Measurements from ENCODE around the gene PYY. TPM values are rescaled to one million over a fixed set of nuclear protein-coding genes. Genes with fewer than 3 reads are reported as not detected.
A peak's percentile ranks its signal among the peaks of the same experiment; 100 is the strongest.
"Not testable (repeated sequence)": the region's sequence is repeated elsewhere in the genome, so short reads cannot be mapped to it uniquely, and the experiment has no call there.

The PYY gene
- total RNA-seq, 5 donors from 2014 or later (not counting 1 experiment from before 2014, with no cell fraction given), result not detected

DNA sequence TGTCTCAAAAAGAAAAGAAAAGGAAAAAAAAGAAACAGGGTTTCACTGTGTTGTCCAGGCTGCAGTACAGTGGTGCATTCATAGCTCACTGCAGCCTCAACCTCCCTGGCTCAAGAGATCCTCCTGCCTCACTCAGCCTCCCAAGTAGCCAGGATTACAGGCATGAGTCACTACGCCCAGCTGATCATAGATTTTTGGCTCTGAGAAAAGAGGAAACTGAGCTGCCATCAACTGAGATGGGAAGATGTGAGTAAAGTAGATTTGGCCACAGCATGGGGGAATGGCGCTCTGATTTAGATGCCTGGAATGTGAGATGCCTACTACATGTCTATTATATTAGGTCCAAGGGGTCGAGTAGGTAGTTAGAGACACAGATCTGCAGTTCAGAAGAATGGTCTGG, 44.8 kb upstream of the PYY start:
- CTCF ChIA-PET, result interaction anchor here in 1 of 2 donors (0.6 kb wide), 1 partner anchor 19 kb away, joined by 3 read pairs; no protein-coding TSS in a partner anchor
- no peaks in the 10 kb centered on the region for H3K9me3 ChIP-seq
- H3K27ac Mint-ChIP-seq, result no peak overlapping the region
- POLR2A ChIA-PET, result interaction anchor here (0.6 kb wide), 2 partner anchors 13 to 144 kb away, joined by 3 to 4 read pairs; no protein-coding TSS in a partner anchor
- H3K36me3 ChIP-seq (ENCODE audit: control insufficient read depth in 2 of 2, extremely low read depth in 1 of 2, insufficient read depth in 1 of 2, low read length in 1 of 2), result no peaks in the 10 kb centered on the region
- H3K4me1 Mint-ChIP-seq, result peaks cover 0 to 8% (median 0%) of the 10 kb centered on the region in 3 donors
- peaks cover 0 to 9% of the 10 kb centered on the region in 2 experiments for H3K4me1 ChIP-seq (ENCODE audit: control insufficient read depth in 1 of 2, extremely low read depth in 1 of 2, insufficient read depth in 2 of 2, low read length in 2 of 2)
- ATAC-seq (replicated peaks in 1 of 4), result no peak
- DNase-seq, result no peak
- no peaks in the 10 kb centered on the region for H3K9me3 Mint-ChIP-seq
- no peak overlapping the region for H3K4me3 ChIP-seq (ENCODE audit: control insufficient read depth in 1 of 2, extremely low read depth in 1 of 2, low read length in 1 of 2)
- no peak overlapping the region for H3K4me3 Mint-ChIP-seq
- H3K36me3 Mint-ChIP-seq, result no peaks in the 10 kb centered on the region
- H3K27me3 ChIP-seq (replicated peaks in 1 of 2; ENCODE audit: control insufficient read depth in 2 of 2, extremely low read depth in 1 of 2, insufficient read depth in 2 of 2, low read length in 1 of 2), result peaks cover 0 to 53% of the 10 kb centered on the region in 2 experiments
- no peak overlapping the region for H3K27ac ChIP-seq (ENCODE audit: low read length)
- WGBS (ENCODE audit: insufficient coverage), result 100% methylated on average over 1 of the region's 3 CpGs
- H3K27me3 Mint-ChIP-seq, result peaks cover 7 to 19% of the 10 kb centered on the region in 2 donors

DNA sequence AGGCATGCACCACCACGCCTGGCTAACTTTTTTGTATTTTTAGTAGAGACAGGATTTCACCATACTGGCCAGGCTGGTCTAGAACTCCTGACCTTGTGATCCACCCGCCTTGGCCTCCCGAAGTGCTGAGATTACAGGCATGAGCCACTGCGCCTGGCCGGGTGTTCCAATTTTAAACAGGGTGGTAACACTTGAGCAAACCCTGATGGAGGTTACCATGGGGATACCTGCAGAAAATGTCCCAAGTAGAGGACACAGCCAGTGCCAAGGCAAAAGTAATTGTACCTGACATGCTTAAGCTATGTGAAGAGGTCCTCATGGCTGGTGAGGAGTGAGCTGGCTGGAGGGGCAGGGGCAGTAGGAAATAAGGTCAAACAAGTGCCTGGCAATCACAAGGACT, 43.4 kb upstream of the PYY start:
- H3K36me3 Mint-ChIP-seq; H3K27ac ChIP-seq (ENCODE audit: low read length); H3K4me3 Mint-ChIP-seq; H3K9me3 ChIP-seq; H3K27ac Mint-ChIP-seq; H3K4me3 ChIP-seq (ENCODE audit: control insufficient read depth in 1 of 2, extremely low read depth in 1 of 2, low read length in 1 of 2); H3K4me1 ChIP-seq (ENCODE audit: control insufficient read depth in 1 of 2, extremely low read depth in 1 of 2, insufficient read depth in 2 of 2, low read length in 2 of 2); POLR2A ChIA-PET; DNase-seq; H3K9me3 Mint-ChIP-seq; H3K4me1 Mint-ChIP-seq; H3K36me3 ChIP-seq (ENCODE audit: control insufficient read depth in 2 of 2, extremely low read depth in 1 of 2, insufficient read depth in 1 of 2, low read length in 1 of 2); ATAC-seq (replicated peaks in 1 of 4): not testable (repeated sequence)
- peaks cover 0 to 60% of the 10 kb centered on the region in 2 experiments for H3K27me3 ChIP-seq (replicated peaks in 1 of 2; ENCODE audit: control insufficient read depth in 2 of 2, extremely low read depth in 1 of 2, insufficient read depth in 2 of 2, low read length in 1 of 2)
- CTCF ChIA-PET, result interaction anchor here in 1 of 2 donors (0.7 kb wide), 1 partner anchor 119 kb away, joined by 3 read pairs; no protein-coding TSS in a partner anchor
- WGBS (ENCODE audit: insufficient coverage), result 91% methylated on average over 4 of the region's 5 CpGs
- peaks cover 7 to 19% of the 10 kb centered on the region in 2 donors for H3K27me3 Mint-ChIP-seq

DNA sequence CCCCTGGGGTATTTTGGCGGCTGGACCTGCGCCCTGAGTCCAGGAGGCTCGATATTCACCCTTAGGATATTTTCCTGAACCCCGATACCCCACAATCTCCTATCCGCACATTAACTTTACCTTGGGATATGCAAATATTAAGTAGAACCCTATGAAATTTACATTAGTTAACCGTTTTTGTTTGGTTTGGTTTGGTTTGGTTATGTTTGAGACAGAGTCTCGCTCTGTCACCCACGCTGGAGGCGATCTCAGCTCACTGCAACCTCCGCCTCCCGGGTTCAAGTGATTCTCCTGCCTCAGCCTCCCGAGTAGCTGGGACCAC, 41.4 kb upstream of the PYY start:
- Mint-ChIP-seq H3K27me3 (peaks cover 7 to 19% of the 10 kb centered on the region in 2 donors), H3K4me3 (no peak overlapping the region), H3K36me3 (no peaks in the 10 kb centered on the region), H3K4me1 (peaks cover 0 to 8% (median 0%) of the 10 kb centered on the region in 3 donors), H3K27ac (no peak overlapping the region), H3K9me3 (no peaks in the 10 kb centered on the region)
- H3K4me1 ChIP-seq (ENCODE audit: control insufficient read depth in 1 of 2, extremely low read depth in 1 of 2, insufficient read depth in 2 of 2, low read length in 2 of 2), result peaks cover 0 to 9% of the 10 kb centered on the region in 2 experiments
- POLR2A ChIA-PET, result no interaction called here
- ATAC-seq (replicated peaks in 1 of 4) (no peak), DNase-seq (no peak)
- peaks cover 0 to 50% of the 10 kb centered on the region in 2 experiments for H3K27me3 ChIP-seq (replicated peaks in 1 of 2; ENCODE audit: control insufficient read depth in 2 of 2, extremely low read depth in 1 of 2, insufficient read depth in 2 of 2, low read length in 1 of 2)
- CTCF ChIA-PET, result interaction anchor here in 1 of 2 donors (0.7 kb wide), 1 partner anchor 86 kb away, joined by 3 read pairs; no protein-coding TSS in a partner anchor
- WGBS (ENCODE audit: insufficient coverage), result no CpG with 5 or more reads among the region's 12 CpGs
- H3K27ac ChIP-seq (ENCODE audit: low read length), result no peak overlapping the region
- no peaks in the 10 kb centered on the region for H3K36me3 ChIP-seq (ENCODE audit: control insufficient read depth in 2 of 2, extremely low read depth in 1 of 2, insufficient read depth in 1 of 2, low read length in 1 of 2)
- no peak overlapping the region for H3K4me3 ChIP-seq (ENCODE audit: control insufficient read depth in 1 of 2, extremely low read depth in 1 of 2, low read length in 1 of 2)
- no peaks in the 10 kb centered on the region for H3K9me3 ChIP-seq

DNA sequence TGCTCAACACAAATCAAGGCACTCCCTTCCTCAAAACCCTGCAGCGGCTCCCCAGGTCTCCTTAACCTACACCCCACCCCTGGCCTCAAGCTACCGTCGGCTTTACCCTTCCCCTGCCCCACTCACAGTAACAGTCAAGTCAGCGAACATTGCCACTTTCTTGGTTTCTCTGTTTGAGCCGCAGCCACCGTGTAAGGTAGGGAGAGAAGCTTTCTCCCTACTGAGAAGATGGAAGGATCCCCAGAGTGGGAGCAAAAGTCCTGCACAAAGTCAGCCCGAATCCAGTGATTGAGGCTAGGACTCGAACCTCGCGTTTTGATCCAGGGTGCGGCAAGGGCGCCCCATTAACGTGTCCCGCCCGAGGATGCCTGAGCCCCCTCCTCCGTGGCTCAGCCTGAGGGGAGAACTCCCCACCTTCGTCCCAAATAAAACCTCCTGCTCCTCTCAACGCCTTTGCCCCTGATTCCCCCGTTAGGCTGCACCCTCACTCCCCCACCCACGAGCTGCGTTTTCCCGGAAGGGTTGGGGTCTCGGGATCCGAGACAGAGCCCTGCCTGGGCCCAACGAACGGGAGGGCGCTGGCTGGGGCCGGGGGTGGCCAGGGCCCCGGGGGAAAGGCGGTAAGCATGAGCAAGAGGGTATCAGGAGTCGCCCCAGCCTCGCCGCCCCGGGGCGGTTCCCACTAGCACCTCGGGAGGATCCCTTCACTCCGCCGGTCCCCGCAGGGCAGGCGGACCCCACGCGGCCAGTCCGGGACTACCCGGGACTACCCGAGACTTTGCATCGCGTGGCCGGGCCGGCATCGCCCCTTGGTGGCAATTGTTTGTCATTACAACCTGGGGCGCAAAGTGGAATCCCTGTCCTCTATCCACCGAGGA, 40.8 kb upstream of the PYY start:
- Histone ChIP-seq H3K9me3 (no peaks in the 10 kb centered on the region), H3K36me3 (ENCODE audit: control insufficient read depth in 2 of 2, extremely low read depth in 1 of 2, insufficient read depth in 1 of 2, low read length in 1 of 2) (no peaks in the 10 kb centered on the region), H3K4me3 (ENCODE audit: control insufficient read depth in 1 of 2, extremely low read depth in 1 of 2, low read length in 1 of 2) (peak overlapping the region in 1 of 2 donors; percentile 26), H3K4me1 (ENCODE audit: control insufficient read depth in 1 of 2, extremely low read depth in 1 of 2, insufficient read depth in 2 of 2, low read length in 2 of 2) (peaks cover 0 to 9% of the 10 kb centered on the region in 2 experiments), H3K27me3 (replicated peaks in 1 of 2; ENCODE audit: control insufficient read depth in 2 of 2, extremely low read depth in 1 of 2, insufficient read depth in 2 of 2, low read length in 1 of 2) (peaks cover 0 to 48% of the 10 kb centered on the region in 2 experiments), H3K27ac (ENCODE audit: low read length) (no peak overlapping the region)
- POLR2A ChIA-PET, result no interaction called here
- DNase-seq, result peak; percentile 22 to 78 (median 55)
- CTCF ChIA-PET, result interaction anchor here in 1 of 2 donors (1.7 kb wide), 1 partner anchor 51 kb away, joined by 11 read pairs; the partner anchor contains the start of gene PPY
- Mint-ChIP-seq H3K4me1 (peaks cover 0 to 8% (median 0%) of the 10 kb centered on the region in 3 donors), H3K4me3 (peak overlapping the region in 1 of 3 donors; percentile 13), H3K9me3 (no peaks in the 10 kb centered on the region), H3K36me3 (no peaks in the 10 kb centered on the region), H3K27ac (no peak overlapping the region), H3K27me3 (peaks cover 7 to 19% of the 10 kb centered on the region in 2 donors)
- peak; percentile 52 to 94 (median 89) for ATAC-seq (replicated peaks in 1 of 4)
- 12% methylated on average over 40 of the region's 52 CpGs for WGBS (ENCODE audit: insufficient coverage)

DNA sequence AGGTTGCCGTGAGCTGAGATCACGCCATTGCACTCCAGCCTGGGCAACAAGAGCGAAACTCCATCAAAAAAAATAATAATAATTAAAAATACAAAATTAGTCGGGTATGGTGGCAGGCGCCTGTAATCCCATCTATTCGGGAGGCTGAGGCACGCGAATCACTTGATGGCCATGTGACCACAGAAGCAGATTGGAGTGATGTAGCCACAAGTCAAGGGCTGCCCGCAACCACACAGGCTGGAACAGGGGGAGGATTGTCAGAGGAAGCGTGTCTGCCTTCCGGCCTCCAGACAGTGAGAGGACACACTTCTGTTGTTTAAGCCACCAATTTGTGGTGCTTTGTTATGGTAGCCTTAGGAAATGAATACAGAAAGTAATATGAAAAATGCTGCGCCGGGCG, 38.9 kb upstream of the PYY start:
- ATAC-seq (replicated peaks in 1 of 4) (no peak), DNase-seq (no peak)
- H3K36me3 Mint-ChIP-seq, result no peaks in the 10 kb centered on the region
- Histone ChIP-seq H3K27ac (ENCODE audit: low read length) (no peak overlapping the region), H3K4me1 (ENCODE audit: control insufficient read depth in 1 of 2, extremely low read depth in 1 of 2, insufficient read depth in 2 of 2, low read length in 2 of 2) (peaks cover 0 to 9% of the 10 kb centered on the region in 2 experiments), H3K36me3 (ENCODE audit: control insufficient read depth in 2 of 2, extremely low read depth in 1 of 2, insufficient read depth in 1 of 2, low read length in 1 of 2) (no peaks in the 10 kb centered on the region), H3K4me3 (ENCODE audit: control insufficient read depth in 1 of 2, extremely low read depth in 1 of 2, low read length in 1 of 2) (no peak overlapping the region), H3K9me3 (no peaks in the 10 kb centered on the region), H3K27me3 (replicated peaks in 1 of 2; ENCODE audit: control insufficient read depth in 2 of 2, extremely low read depth in 1 of 2, insufficient read depth in 2 of 2, low read length in 1 of 2) (peaks cover 2 to 43% of the 10 kb centered on the region in 2 experiments)
- no peaks in the 10 kb centered on the region for H3K9me3 Mint-ChIP-seq
- H3K4me1 Mint-ChIP-seq, result peaks cover 0 to 8% (median 0%) of the 10 kb centered on the region in 3 donors
- CTCF ChIA-PET, result no interaction called here
- H3K27me3 Mint-ChIP-seq, result peaks cover 12 to 28% of the 10 kb centered on the region in 2 donors
- WGBS (ENCODE audit: insufficient coverage), result 93% methylated on average over 7 of the region's 14 CpGs
- POLR2A ChIA-PET, result no interaction called here
- H3K27ac Mint-ChIP-seq, result no peak overlapping the region
- no peak overlapping the region for H3K4me3 Mint-ChIP-seq

DNA sequence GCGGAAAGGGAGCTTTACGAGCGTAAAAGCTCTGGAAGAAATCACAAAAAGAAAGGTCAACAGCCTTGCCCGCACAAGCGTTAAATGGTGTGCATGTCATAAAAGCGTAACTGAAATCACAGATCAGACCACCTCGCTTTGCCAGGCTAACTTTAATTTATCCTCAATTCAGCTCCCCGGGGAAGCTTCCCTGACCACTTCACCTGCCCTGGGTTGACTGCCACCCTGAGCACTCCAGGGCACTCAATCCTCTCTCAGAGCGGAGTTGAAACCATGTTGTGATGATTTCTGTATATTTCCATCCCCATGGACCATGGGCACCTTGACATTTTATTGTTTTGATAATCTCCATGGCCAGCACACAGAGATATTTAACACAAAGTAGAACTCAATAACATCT, 34.6 kb upstream of the PYY start:
- 80% methylated on average over 8 of the region's 9 CpGs for WGBS (ENCODE audit: insufficient coverage)
- POLR2A ChIA-PET, result no interaction called here

More for the DNA sequence above, 34.6 kb upstream of the PYY start:
- H3K27me3 Mint-ChIP-seq, result peaks cover 16 to 41% of the 10 kb centered on the region in 2 donors
- H3K9me3 Mint-ChIP-seq, result no peaks in the 10 kb centered on the region
- H3K4me1 ChIP-seq (ENCODE audit: control insufficient read depth in 1 of 2, extremely low read depth in 1 of 2, insufficient read depth in 2 of 2, low read length in 2 of 2), result peaks cover 0 to 12% of the 10 kb centered on the region in 2 experiments
- ATAC-seq (replicated peaks in 1 of 4) (no peak), DNase-seq (no peak)
- no peak overlapping the region for H3K27ac Mint-ChIP-seq
- H3K27me3 ChIP-seq (replicated peaks in 1 of 2; ENCODE audit: control insufficient read depth in 2 of 2, extremely low read depth in 1 of 2, insufficient read depth in 2 of 2, low read length in 1 of 2), result peaks cover 5 to 44% of the 10 kb centered on the region in 2 experiments
- H3K4me3 Mint-ChIP-seq, result no peak overlapping the region
- CTCF ChIA-PET, result no interaction called here
- H3K4me1 Mint-ChIP-seq, result peaks cover 0 to 6% (median 0%) of the 10 kb centered on the region in 3 donors
- no peaks in the 10 kb centered on the region for H3K9me3 ChIP-seq
- H3K36me3 ChIP-seq (ENCODE audit: control insufficient read depth in 2 of 2, extremely low read depth in 1 of 2, insufficient read depth in 1 of 2, low read length in 1 of 2), result no peaks in the 10 kb centered on the region
- no peaks in the 10 kb centered on the region for H3K36me3 Mint-ChIP-seq
- H3K27ac ChIP-seq (ENCODE audit: low read length), result no peak overlapping the region
- H3K4me3 ChIP-seq (ENCODE audit: control insufficient read depth in 1 of 2, extremely low read depth in 1 of 2, low read length in 1 of 2), result no peak overlapping the region
